CD4-positive, alpha-beta memory T cell (primary cell): ENCODE data around the gene USB1. TPM values are rescaled to one million over a fixed set of nuclear protein-coding genes. Genes with fewer than 3 reads are reported as not detected.

ENCODE experiments used
- CTCF ChIA-PET: fragments of 350-600 bp; sonication (Branson Sonifier 250); formaldehyde crosslinking; loops from one replicate; lab custom pipeline; 2021; ENCODE audit warnings: inconsistent platforms; ENCODE audit not compliant: partially characterized antibody; lab: Charles Lee
- POLR2A ChIA-PET: fragments of 350-600 bp; sonication (Branson Sonifier 250); formaldehyde crosslinking; loops from one replicate; lab custom pipeline; 2021; ENCODE audit not compliant: partially characterized antibody; lab: Charles Lee
- DNase-seq, 5 donors: peaks; one replicate each; pipeline versions ENCODE4 v3.0.0 to v3.0.0-alpha.2; 2020 to 2022; ENCODE audit warnings: mixed read lengths in 1 of 5
- H3K27ac ChIP-seq: one replicate; pipeline ENCODE4 v1.7.0; 2013; ENCODE audit warnings: low read depth, low read length
- H3K27me3 ChIP-seq: 2 replicates; pipeline ENCODE4 v1.7.0; 2013; ENCODE audit warnings: mild to moderate bottlenecking, low read length, moderate library complexity; ENCODE audit not compliant: insufficient read depth
- H3K36me3 ChIP-seq: 2 replicates; pipeline ENCODE4 v1.7.0; 2013; ENCODE audit warnings: mild to moderate bottlenecking, low read length, moderate library complexity; ENCODE audit not compliant: insufficient read depth
- H3K4me1 ChIP-seq: 2 replicates; pipeline ENCODE4 v1.7.0; 2013; ENCODE audit warnings: mild to moderate bottlenecking, low read length, moderate library complexity; ENCODE audit not compliant: insufficient read depth
- H3K4me3 ChIP-seq, 2 donors: one replicate each; pipeline ENCODE4 v1.7.0; 2013; ENCODE audit warnings: low read length in 2 of 2, mild to moderate bottlenecking in 1 of 2
- H3K9me3 ChIP-seq, 2 donors: one replicate each; pipeline ENCODE4 v1.7.0; 2013; ENCODE audit warnings: low read length in 2 of 2, control low read depth in 1 of 2; ENCODE audit not compliant: control insufficient read depth in 1 of 2
- H3K27ac Mint-ChIP-seq, 7 donors: one replicate each; pipeline ENCODE4 v1.8.0; 2020 to 2021; ENCODE audit warnings: mixed read lengths in 7 of 7, mild to moderate bottlenecking in 6 of 7, inconsistent platforms in 3 of 7, moderate library complexity in 3 of 7
- H3K27me3 Mint-ChIP-seq, 2 donors: one replicate each; pipeline ENCODE4 v1.8.0; 2020 to 2021; ENCODE audit warnings: mixed read lengths in 2 of 2
- H3K36me3 Mint-ChIP-seq, 2 donors: one replicate each; pipeline ENCODE4 v1.8.0; 2020 to 2021; ENCODE audit warnings: mixed read lengths in 2 of 2, inconsistent platforms in 1 of 2, mild to moderate bottlenecking in 1 of 2
- H3K4me1 Mint-ChIP-seq, 4 donors: one replicate each; pipeline ENCODE4 v1.8.0; 2020 to 2021; ENCODE audit warnings: mixed read lengths in 4 of 4, mild to moderate bottlenecking in 1 of 4
- H3K4me3 Mint-ChIP-seq, 8 donors: one replicate each; pipeline ENCODE4 v1.8.0; 2020 to 2021; ENCODE audit warnings: mixed read lengths in 8 of 8, mild to moderate bottlenecking in 7 of 8, moderate library complexity in 6 of 8, inconsistent platforms in 3 of 8
- H3K9me3 Mint-ChIP-seq, 8 donors: one replicate each; pipeline ENCODE4 v1.8.0; 2020 to 2021; ENCODE audit warnings: mixed read lengths in 8 of 8, mild to moderate bottlenecking in 5 of 8, inconsistent platforms in 3 of 8, moderate library complexity in 1 of 8
- intact Hi-C: fragments of 100-400 bp; cut with micrococcal nuclease; formaldehyde crosslinking; loops from one replicate; pipeline ENCODE4 v1.15.1; 2023
- polyA plus RNA-seq, 2 donors: library from polyadenylated mRNA; unstranded; fragments of 300-500 nt; fragmentation: Illumina TruSeq; gene quantifications; one replicate each; pipeline ENCODE4 v1.2.3, GENCODE V29; 2021
- total RNA-seq, 2 experiments: library from RNA; stranded (reverse); gene quantifications; one replicate each; pipeline ENCODE4 v1.2.3, GENCODE V29; 2021

The USB1 gene
- total and polyA plus RNA-seq, 4 experiments from 2014 or later = 35.3 to 45.2 (median 37.9) TPM

GRCh38 chr16:57962046-57962445 lies 39.2 kb upstream of the USB1 start:
- Mint-ChIP-seq H3K4me1 (no peaks in the 10 kb centered on the region), H3K36me3 (no peaks in the 10 kb centered on the region)

GRCh38 chr16:57962756-57963155 lies 38.5 kb upstream of the USB1 start:
- intact Hi-C loops = no loop called here
- H3K9me3 ChIP-seq = no peaks in the 10 kb centered on the region
- H3K9me3 Mint-ChIP-seq = peaks cover 0 to 2% (median 0%) of the 10 kb centered on the region in 8 donors
- H3K36me3 ChIP-seq = no peaks in the 10 kb centered on the region
- no peaks in the 10 kb centered on the region for H3K36me3 Mint-ChIP-seq
- no peaks in the 10 kb centered on the region for H3K4me1 ChIP-seq
- no peak overlapping the region for H3K27ac ChIP-seq
- POLR2A ChIA-PET = interaction anchor here (0.7 kb wide), 1 partner anchor 38 kb away, joined by 3 read pairs; the partner anchor contains the start of gene USB1
- H3K4me3 ChIP-seq = no peak overlapping the region
- H3K4me3 Mint-ChIP-seq = no peak overlapping the region
- no peak for DNase-seq
- H3K27ac Mint-ChIP-seq = no peak overlapping the region
- no peaks in the 10 kb centered on the region for H3K27me3 ChIP-seq
- peaks cover 0 to 3% of the 10 kb centered on the region in 2 donors for H3K27me3 Mint-ChIP-seq
- CTCF ChIA-PET = no interaction called here
- H3K4me1 Mint-ChIP-seq = no peaks in the 10 kb centered on the region

More at GRCh38 chr16:57962046-57962445, 39.2 kb upstream of the USB1 start:
- peaks cover 0 to 3% of the 10 kb centered on the region in 2 donors for H3K27me3 Mint-ChIP-seq
- Histone ChIP-seq H3K36me3 (no peaks in the 10 kb centered on the region), H3K4me3 (no peak overlapping the region), H3K27ac (no peak overlapping the region), H3K27me3 (no peaks in the 10 kb centered on the region), H3K9me3 (no peaks in the 10 kb centered on the region), H3K4me1 (no peaks in the 10 kb centered on the region)
- peaks cover 0 to 2% (median 0%) of the 10 kb centered on the region in 8 donors for H3K9me3 Mint-ChIP-seq
- no peak for DNase-seq
- ChIA-PET CTCF (no interaction called here), POLR2A (interaction anchor here (0.7 kb wide), 1 partner anchor 39 kb away, joined by 3 read pairs; the partner anchor contains the start of gene USB1)
- H3K4me3 Mint-ChIP-seq = no peak overlapping the region
- intact Hi-C loops = no loop called here
- H3K27ac Mint-ChIP-seq = peak overlapping the region in 1 of 7 donors; percentile 29

- no peak for DNase-seq
- Histone ChIP-seq H3K4me1 (no peaks in the 10 kb centered on the region), H3K36me3 (no peaks in the 10 kb centered on the region), H3K27ac (no peak overlapping the region), H3K9me3 (no peaks in the 10 kb centered on the region), H3K4me3 (no peak overlapping the region), H3K27me3 (no peaks in the 10 kb centered on the region)
- H3K9me3 Mint-ChIP-seq = peaks cover 0 to 2% (median 0%) of the 10 kb centered on the region in 8 donors
- H3K4me3 Mint-ChIP-seq = no peak overlapping the region
- intact Hi-C loops = no loop called here
- no peak overlapping the region for H3K27ac Mint-ChIP-seq
- no peaks in the 10 kb centered on the region for H3K36me3 Mint-ChIP-seq
- H3K4me1 Mint-ChIP-seq = no peaks in the 10 kb centered on the region
- peaks cover 0 to 3% of the 10 kb centered on the region in 2 donors for H3K27me3 Mint-ChIP-seq
- CTCF ChIA-PET = no interaction called here
- POLR2A ChIA-PET = no interaction called here
Measured at GRCh38 chr16:57964157-57964700, 37.0 kb upstream of the USB1 start.

GRCh38 chr16:57966204-57966771 lies 34.9 kb upstream of the USB1 start:
- Mint-ChIP-seq H3K36me3 (no peaks in the 10 kb centered on the region), H3K9me3 (peaks cover 0 to 2% (median 0%) of the 10 kb centered on the region in 8 donors), H3K27me3 (peaks cover 0 to 1% of the 10 kb centered on the region in 2 donors), H3K4me3 (peak overlapping the region in 1 of 8 donors; percentile 43), H3K27ac (peak overlapping the region in 1 of 7 donors; percentile 24), H3K4me1 (no peaks in the 10 kb centered on the region)
- ChIA-PET POLR2A (no interaction called here), CTCF (interaction anchor here (0.8 to 1.5 kb wide), 3 partner anchors 11 to 389 kb away, joined by 3 read pairs; no protein-coding TSS in a partner anchor)
- intact Hi-C loops = no loop called here
- DNase-seq = no peak
- no peak overlapping the region for H3K27ac ChIP-seq
- H3K27me3 ChIP-seq = no peaks in the 10 kb centered on the region
- no peaks in the 10 kb centered on the region for H3K9me3 ChIP-seq
- no peaks in the 10 kb centered on the region for H3K4me1 ChIP-seq
- no peaks in the 10 kb centered on the region for H3K36me3 ChIP-seq
- H3K4me3 ChIP-seq = no peak overlapping the region

- Mint-ChIP-seq H3K9me3 (peaks cover 0 to 2% (median 0%) of the 10 kb centered on the region in 8 donors), H3K36me3 (no peaks in the 10 kb centered on the region), H3K27me3 (no peaks in the 10 kb centered on the region), H3K4me1 (no peaks in the 10 kb centered on the region), H3K27ac (peak overlapping the region in 1 of 7 donors; percentile 36), H3K4me3 (no peak overlapping the region)
- ChIA-PET POLR2A (no interaction called here), CTCF (interaction anchor here (1.3 to 1.5 kb wide), 2 partner anchors 12 to 388 kb away, joined by 3 read pairs; no protein-coding TSS in a partner anchor)
- Histone ChIP-seq H3K27me3 (no peaks in the 10 kb centered on the region), H3K4me1 (no peaks in the 10 kb centered on the region), H3K27ac (no peak overlapping the region), H3K36me3 (no peaks in the 10 kb centered on the region), H3K4me3 (no peak overlapping the region), H3K9me3 (no peaks in the 10 kb centered on the region)
- intact Hi-C loops = no loop called here
- DNase-seq = no peak
Measured at GRCh38 chr16:57966986-57967385, 34.2 kb upstream of the USB1 start.

- CTCF ChIA-PET = interaction anchor here (0.7 kb wide), 1 partner anchor 17 kb away, joined by 3 read pairs; no protein-coding TSS in a partner anchor
- Mint-ChIP-seq H3K4me1 (no peaks in the 10 kb centered on the region), H3K36me3 (no peaks in the 10 kb centered on the region), H3K9me3 (peaks cover 0 to 2% (median 0%) of the 10 kb centered on the region in 8 donors), H3K27ac (no peak overlapping the region), H3K4me3 (no peak overlapping the region), H3K27me3 (no peaks in the 10 kb centered on the region)
- no peak overlapping the region for H3K4me3 ChIP-seq
- H3K9me3 ChIP-seq = no peaks in the 10 kb centered on the region
- DNase-seq = no peak
- H3K27ac ChIP-seq = no peak overlapping the region
- H3K4me1 ChIP-seq = no peaks in the 10 kb centered on the region
- H3K36me3 ChIP-seq = no peaks in the 10 kb centered on the region
- POLR2A ChIA-PET = no interaction called here
- no peaks in the 10 kb centered on the region for H3K27me3 ChIP-seq
- intact Hi-C loops = no loop called here
Measured at GRCh38 chr16:57967916-57968315, 33.3 kb upstream of the USB1 start.

- no peaks in the 10 kb centered on the region for H3K27me3 ChIP-seq
- Mint-ChIP-seq H3K36me3 (no peaks in the 10 kb centered on the region), H3K27ac (no peak overlapping the region), H3K9me3 (peaks cover 0 to 2% (median 0%) of the 10 kb centered on the region in 8 donors), H3K4me1 (no peaks in the 10 kb centered on the region), H3K4me3 (no peak overlapping the region), H3K27me3 (no peaks in the 10 kb centered on the region)
- H3K27ac ChIP-seq = no peak overlapping the region
- no peaks in the 10 kb centered on the region for H3K36me3 ChIP-seq
- ChIA-PET POLR2A (no interaction called here), CTCF (no interaction called here)
- no peak for DNase-seq
- intact Hi-C loops = no loop called here
- no peak overlapping the region for H3K4me3 ChIP-seq
- no peaks in the 10 kb centered on the region for H3K4me1 ChIP-seq
- no peaks in the 10 kb centered on the region for H3K9me3 ChIP-seq
Measured at GRCh38 chr16:57969451-57970123, 31.6 kb upstream of the USB1 start.
